H1 (cell line): ENCODE measurements around the gene BTNL2. TPM values are rescaled to one million over a fixed set of nuclear protein-coding genes. Genes with fewer than 3 reads are reported as not detected.

Source experiments
- CTCF ChIA-PET: fragments of 300-600 bp; sonication (Branson Sonifier 250); formaldehyde crosslinking; loops from one replicate; lab custom pipeline; 2021; ENCODE audit not compliant: partially characterized antibody; lab: Charles Lee
- POLR2A ChIA-PET: fragments of 300-600 bp; sonication (Branson Sonifier 250); formaldehyde crosslinking; loops from one replicate; lab custom pipeline; 2021; ENCODE audit warnings: inconsistent platforms; ENCODE audit not compliant: partially characterized antibody; lab: Charles Lee
- DNase-seq, 2 experiments: peaks; one replicate each; pipeline versions ENCODE4 v3.0.0 to v3.0.0-alpha.2; 2010 to 2022; ENCODE audit warnings: low spot score in 2 of 2, low read depth in 1 of 2, mixed read lengths in 1 of 2
- FAIRE-seq: peaks from 2 replicates; lab custom pipeline; 2011; peaks lifted over from hg19 to GRCh38; lab: Jason Lieb, UNC
- H2AFZ ChIP-seq: 2 replicates; pipeline ENCODE4 v1.8.1; 2012; ENCODE audit warnings: low read length, inconsistent platforms
- H2AK5ac ChIP-seq: 2 replicates; pipeline ENCODE4 v1.6.1; 2013; ENCODE audit warnings: low read depth, low read length
- H2BK120ac ChIP-seq: replicated peaks from 2 replicates; pipeline ENCODE3; 2013; ENCODE audit warnings: low read depth, low read length, inconsistent platforms
- H2BK12ac ChIP-seq: 2 replicates; pipeline ENCODE4 v1.6.1; 2013; ENCODE audit warnings: low read depth, low read length
- H2BK15ac ChIP-seq: 2 replicates; pipeline ENCODE4 v1.6.1; 2013; ENCODE audit warnings: low read length
- H2BK20ac ChIP-seq: 2 replicates; pipeline ENCODE4 v1.6.1; 2013; ENCODE audit warnings: low read length
- H2BK5ac ChIP-seq: 2 replicates; pipeline ENCODE4 v1.6.1; 2013; ENCODE audit warnings: low read depth, low read length
- H3K14ac ChIP-seq: 2 replicates; pipeline ENCODE4 v1.6.1; 2013; ENCODE audit warnings: inconsistent platforms; ENCODE audit not compliant: insufficient read length
- H3K18ac ChIP-seq: 2 replicates; pipeline ENCODE4 v1.6.1; 2013; ENCODE audit warnings: low read length; ENCODE audit errors: extremely low read depth
- H3K23ac ChIP-seq: 2 replicates; pipeline ENCODE4 v1.6.1; 2013; ENCODE audit warnings: inconsistent platforms; ENCODE audit not compliant: insufficient read length
- H3K23me2 ChIP-seq: 2 replicates; pipeline ENCODE4 v1.6.1; 2013; ENCODE audit warnings: low read depth, low read length
- H3K27ac ChIP-seq: 2 replicates; pipeline ENCODE4 v1.6.1; 2011; ENCODE audit warnings: low read depth, low read length, inconsistent platforms
- H3K27me3 ChIP-seq, 4 experiments: replicated peaks in 1 of 4; 1 replicate in 1 of 4; 2 replicates in 3 of 4; pipeline versions ENCODE4 v1.6.1 to v1.8.1; 2011 to 2013; ENCODE audit warnings: low read length in 3 of 4, mild to moderate bottlenecking in 3 of 4, inconsistent platforms in 2 of 4, mixed read lengths in 2 of 4, moderate library complexity in 1 of 4; ENCODE audit not compliant: control insufficient read depth in 3 of 4, insufficient read depth in 3 of 4; ENCODE audit errors: extremely low read depth in 1 of 4
- H3K36me3 ChIP-seq, 4 experiments: 2 replicates each; pipeline versions ENCODE4 v1.6.1 to v1.8.1; 2011 to 2013; ENCODE audit warnings: mild to moderate bottlenecking in 4 of 4, low read length in 3 of 4, moderate library complexity in 2 of 4, control low read depth in 1 of 4, inconsistent platforms in 1 of 4; ENCODE audit not compliant: insufficient read depth in 4 of 4, control insufficient read depth in 2 of 4
- H3K4ac ChIP-seq: replicated peaks from 2 replicates; pipeline ENCODE3; 2013; ENCODE audit warnings: low read length, low read depth, mixed read lengths, inconsistent platforms; ENCODE audit not compliant: insufficient read length
- H3K4me1 ChIP-seq, 4 experiments: replicated peaks in 1 of 4; 1 replicate in 1 of 4; 2 replicates in 3 of 4; pipeline versions ENCODE4 v1.6.1 to v1.8.1; 2011 to 2013; ENCODE audit warnings: low read length in 3 of 4, inconsistent platforms in 2 of 4, mixed read lengths in 1 of 4; ENCODE audit not compliant: insufficient read depth in 4 of 4, control insufficient read depth in 3 of 4
- H3K4me2 ChIP-seq, 2 experiments: 2 replicates each; pipeline versions ENCODE4 v1.6.1 to v1.8.1; 2011 to 2013; ENCODE audit warnings: low read depth in 2 of 2, low read length in 2 of 2, control low read depth in 1 of 2, inconsistent platforms in 1 of 2, mild to moderate bottlenecking in 1 of 2; ENCODE audit not compliant: insufficient read depth in 1 of 2
- H3K4me3 ChIP-seq, 4 experiments: fragments of 200-600, 300-600 bp in 1 of 4; sonication (generic), shearing (Covaris generic), sonication (Bioruptor Twin) in 1 of 4; 2 replicates each; pipeline versions ENCODE4 v1.5.1 to v1.8.1; 2011 to 2016; ENCODE audit warnings: low read length in 4 of 4, low read depth in 3 of 4, control low read depth in 2 of 4, inconsistent platforms in 2 of 4, mild to moderate bottlenecking in 2 of 4, mixed read lengths in 1 of 4, moderate library complexity in 1 of 4; ENCODE audit not compliant: insufficient read depth in 2 of 4; ENCODE audit errors: extremely low read depth in 1 of 4
- H3K56ac ChIP-seq: replicated peaks from 2 replicates; pipeline ENCODE3; 2013; ENCODE audit warnings: low read depth, mild to moderate bottlenecking, mixed read lengths, low read length, inconsistent platforms; ENCODE audit not compliant: insufficient read length
- H3K79me1 ChIP-seq: 2 replicates; pipeline ENCODE4 v1.6.1; 2013; ENCODE audit warnings: low read depth, low read length, control low read depth
- H3K79me2 ChIP-seq, 2 experiments: 2 replicates each; pipeline versions ENCODE4 v1.6.1 to v1.8.1; 2012 to 2013; ENCODE audit warnings: low read length in 2 of 2, mild to moderate bottlenecking in 2 of 2, inconsistent platforms in 1 of 2; ENCODE audit not compliant: insufficient read depth in 2 of 2, control insufficient read depth in 1 of 2
- H3K9ac ChIP-seq, 4 experiments: replicated peaks in 1 of 4; 1 replicate in 1 of 4; 2 replicates in 3 of 4; pipeline versions ENCODE4 v1.6.1 to v1.8.1; 2011 to 2013; ENCODE audit warnings: low read depth in 3 of 4, low read length in 3 of 4, control low read depth in 2 of 4, mild to moderate bottlenecking in 2 of 4, moderate library complexity in 2 of 4, inconsistent platforms in 1 of 4; ENCODE audit errors: extremely low read depth in 1 of 4
- H3K9me3 ChIP-seq, 2 experiments: 2 replicates each; pipeline versions ENCODE4 v1.6.1 to v1.8.1; 2012 to 2013; ENCODE audit warnings: mild to moderate bottlenecking in 2 of 2, moderate library complexity in 2 of 2, control low read depth in 1 of 2, inconsistent platforms in 1 of 2, low read depth in 1 of 2, low read length in 1 of 2, mixed read lengths in 1 of 2; ENCODE audit not compliant: insufficient read depth in 2 of 2
- H4K20me1 ChIP-seq, 2 experiments: replicated peaks in 1 of 2; 2 replicates each; pipeline versions ENCODE3 to v1.8.1; 2011 to 2013; ENCODE audit warnings: inconsistent platforms in 2 of 2, low read length in 2 of 2, mild to moderate bottlenecking in 1 of 2; ENCODE audit not compliant: insufficient read depth in 2 of 2, control insufficient read depth in 1 of 2
- H4K5ac ChIP-seq: 2 replicates; pipeline ENCODE4 v1.6.1; 2013; ENCODE audit warnings: low read length, low read depth, mixed read lengths, inconsistent platforms; ENCODE audit not compliant: insufficient read length
- H4K8ac ChIP-seq: 2 replicates; pipeline ENCODE4 v1.8.0; 2013; ENCODE audit warnings: mild to moderate bottlenecking, moderate library complexity, low read length, inconsistent platforms; ENCODE audit not compliant: insufficient read depth; ENCODE audit errors: extremely low read depth
- H4K91ac ChIP-seq: replicated peaks from 2 replicates; pipeline ENCODE3; 2013; ENCODE audit warnings: low read length, mixed read lengths, inconsistent platforms; ENCODE audit not compliant: insufficient read length
- CBX5 ChIP-seq: fragments of 300-800, 300-1000 bp; sonication (generic); IDR thresholded peaks from 2 replicates; pipeline ENCODE4 v1.7.1; 2016; ENCODE audit warnings: antibody characterized with exemption, low read length, low read depth
- CHD2 ChIP-seq: IDR thresholded peaks from 2 replicates; pipeline ENCODE4 v1.6.1; 2012; ENCODE audit warnings: low read length, improper control_type of control experiment
- CREB1 ChIP-seq: IDR thresholded peaks from 2 replicates; pipeline ENCODE4 v1.6.1; 2012; ENCODE audit warnings: inconsistent platforms
- KDM4A ChIP-seq: IDR thresholded peaks from one replicate; pipeline ENCODE4 v1.7.1; 2012; ENCODE audit warnings: low read depth, mild to moderate bottlenecking, moderate library complexity, low read length, inconsistent platforms; ENCODE audit not compliant: severe bottlenecking
- RNF2 ChIP-seq: fragments of 200-900, 300-1000 bp; sonication (generic); IDR thresholded peaks from 2 replicates; pipeline ENCODE4 v1.7.1; 2016; ENCODE audit warnings: borderline replicate concordance, low read depth, mild to moderate bottlenecking, antibody characterized with exemption, low read length; ENCODE audit not compliant: poor library complexity, severe bottlenecking; ENCODE audit errors: missing control alignments
- RXRA ChIP-seq: IDR thresholded peaks from 2 replicates; pipeline ENCODE4 v1.6.1; 2011; ENCODE audit warnings: low read depth, mild to moderate bottlenecking, low read length, moderate library complexity; ENCODE audit not compliant: insufficient read depth
- TAF1 ChIP-seq: IDR thresholded peaks from 2 replicates; pipeline ENCODE4 v1.6.1; 2011; ENCODE audit warnings: mild to moderate bottlenecking, low read depth, low read length
- TCF12 ChIP-seq: IDR thresholded peaks from 2 replicates; pipeline ENCODE4 v1.6.1; 2011; ENCODE audit warnings: low read depth, mild to moderate bottlenecking, low read length
- TEAD4 ChIP-seq: IDR thresholded peaks from 2 replicates; pipeline ENCODE4 v1.6.1; 2012; ENCODE audit warnings: low read depth, low read length, inconsistent platforms, mixed read lengths
- WGBS, 2 experiments: shearing (Covaris generic) in 1 of 2; methylation state at CpG; one replicate each; pipeline versions ENCODE4 v1.1.6 to v1.1.7; 2013 to 2015; ENCODE audit warnings: low lambda C conversion rate in 2 of 2, mixed read lengths in 2 of 2, inconsistent platforms in 1 of 2, low coverage in 1 of 2, missing lambda C conversion rate in 1 of 2; ENCODE audit not compliant: insufficient replicate concordance in 2 of 2, insufficient coverage in 1 of 2, insufficient read length in 1 of 2; ENCODE audit errors: extremely low coverage in 1 of 2, missing lambda C conversion rate in 1 of 2; 5-methylcytosine and 5-hydroxymethylcytosine counted together
- polyA plus RNA-seq, 7 experiments: library from polyadenylated mRNA; depleted of rRNA in 3 of 7; stranded (reverse) in 5 of 7; unstranded in 2 of 7; fragments of >200 nt in 5 of 7; fragments of 200-250 nt in 2 of 7; gene quantifications; 1 replicate in 5 of 7; 2 replicates in 1 of 7; 4 replicates in 1 of 7; pipeline versions ENCODE4 v1.2.1 to v1.2.3, GENCODE V29; 2011 to 2013; ENCODE audit warnings: missing spikeins in 2 of 7, mixed read lengths in 2 of 7
- total RNA-seq: library from RNA; stranded (reverse); fragmentation: NEBNext Ultra II Directional; extraction: Animal tissue kit (Norgen Biotek cat#: 25700); gene quantifications from 2 replicates; pipeline ENCODE4 v1.2.1, GENCODE V29; 2021

BTNL2 gene
- total and polyA plus RNA-seq, 2 of the 8 experiments (the other 6 are each of a cell fraction or from before 2014, with no cell fraction given) = not detected

GRCh38 chr6:32445321-32445854 is 38.4 kb upstream of the BTNL2 start:
- TF ChIP-seq TAF1 (no peak), CHD2 (no peak), RXRA (no peak), KDM4A (no peak), TEAD4 (no peak), RNF2 (no peak), CREB1 (no peak), TCF12 (no peak), CBX5 (no peak)
- TF ChIP-seq, all 59 proteins: peak for 0
- CTCF ChIA-PET = interaction anchor here (0.7 to 1.8 kb wide), 3 partner anchors 30 to 255 kb away, joined by 3 to 4 read pairs (median 3); no protein-coding TSS in a partner anchor

More at GRCh38 chr6:32445321-32445854, 38.4 kb upstream of the BTNL2 start:
- Histone ChIP-seq H3K27me3 (no peaks in the 10 kb centered on the region), H3K23me2 (no peaks in the 10 kb centered on the region), H2BK120ac (no peak overlapping the region), H3K9me3 (peaks cover 0 to 2% of the 10 kb centered on the region in 2 experiments; a peak in 1 of 4 replicates), H4K91ac (no peak overlapping the region), H3K18ac (no peak overlapping the region), H2BK5ac (no peak overlapping the region), H2BK15ac (no peak overlapping the region), H2AFZ (no peak overlapping the region), H3K4me1 (no peaks in the 10 kb centered on the region), H3K79me2 (no peaks in the 10 kb centered on the region), H2BK12ac (no peak overlapping the region), H3K56ac (no peak overlapping the region), H4K5ac (no peak overlapping the region), H3K27ac (no peak overlapping the region), H3K79me1 (no peaks in the 10 kb centered on the region), H3K9ac (no peak overlapping the region), H3K4me2 (no peak overlapping the region), H3K4me3 (no peak overlapping the region), H4K8ac (no peak overlapping the region), H2BK20ac (no peak overlapping the region), H3K23ac (no peak overlapping the region), H4K20me1 (no peaks in the 10 kb centered on the region), H3K14ac (no peak overlapping the region), H3K36me3 (no peaks in the 10 kb centered on the region), H3K4ac (no peak overlapping the region), H2AK5ac (no peak overlapping the region)
- FAIRE-seq (no peak), DNase-seq (no peak)
- WGBS, 2 experiments = 80% methylated on average over 3 of the region's 3 CpGs; no CpG with 5 or more reads in 1 of the 2 experiments
- POLR2A ChIA-PET = no interaction called here
